Effector memory CD4-positive, alpha-beta T cell (primary cell): Measurements from ENCODE around the gene SNX20.

Source experiments
- DNase-seq, 3 donors: peaks; one replicate each; pipeline ENCODE4 v3.0.0-alpha.2; 2020
- H3K27ac ChIP-seq: 2 replicates; pipeline ENCODE4 v1.7.0; 2013; ENCODE audit warnings: mild to moderate bottlenecking, low read length, moderate library complexity; ENCODE audit not compliant: insufficient read depth, poor library complexity, severe bottlenecking
- H3K27me3 ChIP-seq: replicated peaks from 2 replicates; pipeline ENCODE4 v1.7.0; 2013; ENCODE audit warnings: mild to moderate bottlenecking, low read length; ENCODE audit not compliant: insufficient read depth, control insufficient read depth, poor library complexity, severe bottlenecking
- H3K36me3 ChIP-seq: 2 replicates; pipeline ENCODE4 v1.7.0; 2013; ENCODE audit warnings: mild to moderate bottlenecking, low read length, moderate library complexity; ENCODE audit not compliant: control insufficient read depth, insufficient read depth
- H3K4me1 ChIP-seq: 2 replicates; pipeline ENCODE4 v1.7.0; 2013; ENCODE audit warnings: low read length, mild to moderate bottlenecking; ENCODE audit not compliant: control insufficient read depth, insufficient read depth, poor library complexity, severe bottlenecking
- H3K4me3 ChIP-seq: 2 replicates; pipeline ENCODE4 v1.7.0; 2013; ENCODE audit warnings: low read length, low read depth, mild to moderate bottlenecking; ENCODE audit not compliant: insufficient read depth, poor library complexity, severe bottlenecking
- H3K9me3 ChIP-seq: 2 replicates; pipeline ENCODE4 v1.7.0; 2013; ENCODE audit warnings: mild to moderate bottlenecking, low read length, moderate library complexity; ENCODE audit not compliant: control insufficient read depth

SNX20 gene

DNA sequence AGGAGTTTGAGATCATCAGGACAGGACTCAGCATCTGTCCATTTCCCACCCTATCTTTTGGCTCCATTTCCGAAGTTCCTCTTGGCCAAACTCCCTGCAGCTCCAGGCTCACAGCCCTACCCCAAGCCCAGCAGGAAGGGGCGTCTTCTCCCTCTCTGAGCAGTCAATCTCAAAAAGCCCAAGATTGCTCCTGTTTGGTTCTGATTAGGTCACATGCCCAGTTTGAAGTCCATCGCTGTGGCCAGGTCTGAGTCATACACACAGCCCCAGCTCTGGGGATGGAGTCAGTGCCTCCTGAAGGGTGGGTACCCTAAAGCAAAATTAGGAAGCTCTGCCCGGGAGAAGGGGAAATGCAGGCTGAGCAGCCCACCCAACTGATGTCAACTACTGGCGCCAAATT, 23.9 kb downstream of the SNX20 start:
- Histone ChIP-seq H3K4me3 (no peak overlapping the region), H3K9me3 (no peaks in the 10 kb centered on the region), H3K4me1 (no peaks in the 10 kb centered on the region), H3K27ac (no peak overlapping the region), H3K27me3 (no peaks in the 10 kb centered on the region), H3K36me3 (no peaks in the 10 kb centered on the region)
- no peak for DNase-seq

DNA sequence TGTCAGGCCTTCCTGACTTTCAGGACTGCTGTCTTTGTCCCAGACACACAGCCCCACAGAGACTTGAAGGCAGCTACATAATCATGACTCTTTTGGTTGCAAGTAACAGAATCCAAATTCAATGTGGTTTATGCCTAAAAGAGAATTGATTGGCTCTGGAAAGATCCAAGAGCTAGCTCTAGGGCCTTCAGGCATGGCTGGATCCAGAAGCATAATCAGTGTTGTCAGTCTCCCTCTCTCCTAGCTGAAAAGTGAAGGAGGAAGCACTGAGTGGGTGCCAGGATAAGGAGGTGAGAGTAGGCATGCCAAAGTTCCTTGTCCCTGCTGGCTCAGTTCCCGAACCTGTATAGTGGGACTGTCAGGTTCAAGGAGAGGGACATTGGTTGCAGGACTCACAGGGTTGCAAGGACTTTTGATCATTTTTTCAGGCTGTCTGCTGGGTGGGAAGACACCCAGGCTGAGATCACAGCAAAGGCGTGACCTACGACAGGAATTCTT, 25.5 kb downstream of the SNX20 start:
- DNase-seq = no peak
- Histone ChIP-seq H3K4me1 (no peaks in the 10 kb centered on the region), H3K4me3 (no peak overlapping the region), H3K9me3 (no peaks in the 10 kb centered on the region), H3K36me3 (no peaks in the 10 kb centered on the region), H3K27ac (no peak overlapping the region), H3K27me3 (no peaks in the 10 kb centered on the region)

DNA sequence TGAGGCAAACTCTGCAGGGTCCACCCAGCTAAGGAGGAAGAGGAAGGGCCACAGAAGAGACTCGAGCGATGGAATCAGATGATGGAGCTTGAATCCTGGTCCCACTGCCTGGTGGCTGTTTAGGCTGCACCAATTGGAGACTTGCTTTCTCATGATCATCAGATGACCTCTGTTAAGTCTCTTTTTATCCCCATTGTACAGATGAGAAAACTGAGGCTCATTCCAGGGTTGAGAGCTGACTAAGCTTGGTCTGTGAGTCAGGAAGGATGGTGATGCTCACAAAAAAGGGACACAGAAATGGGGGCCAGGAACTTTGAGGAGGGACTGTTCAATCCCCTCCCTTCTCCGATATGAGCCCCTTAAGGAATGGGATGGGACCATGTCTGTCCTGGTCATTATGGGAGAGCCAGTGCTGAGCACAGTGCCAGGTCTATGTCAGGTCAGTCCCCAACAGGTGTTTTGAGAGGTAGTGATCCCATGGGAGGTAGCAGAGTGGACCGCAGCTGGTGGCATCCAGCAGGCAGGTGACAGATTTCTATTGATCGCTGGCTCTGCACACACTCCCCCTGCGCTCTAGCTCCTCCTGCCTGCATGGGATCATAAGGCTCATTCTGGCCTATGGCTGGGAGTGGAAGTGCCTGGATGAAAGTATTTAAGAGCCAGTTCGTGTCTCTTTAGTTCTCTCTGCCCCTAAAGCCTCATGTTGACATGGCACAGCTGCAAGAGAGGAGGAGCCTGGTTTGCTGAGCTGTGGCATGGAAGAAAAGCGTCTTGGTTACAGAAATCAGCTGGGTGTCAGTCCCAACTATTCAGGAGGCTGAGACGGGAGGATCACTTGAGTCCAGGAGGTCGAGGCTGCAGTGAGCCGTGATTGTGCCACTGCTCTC, 27.2 kb downstream of the SNX20 start:
- Histone ChIP-seq H3K9me3 (no peaks in the 10 kb centered on the region), H3K4me1 (no peaks in the 10 kb centered on the region), H3K4me3 (no peak overlapping the region), H3K27me3 (no peaks in the 10 kb centered on the region), H3K27ac (no peak overlapping the region), H3K36me3 (no peaks in the 10 kb centered on the region)
- DNase-seq = no peak

DNA sequence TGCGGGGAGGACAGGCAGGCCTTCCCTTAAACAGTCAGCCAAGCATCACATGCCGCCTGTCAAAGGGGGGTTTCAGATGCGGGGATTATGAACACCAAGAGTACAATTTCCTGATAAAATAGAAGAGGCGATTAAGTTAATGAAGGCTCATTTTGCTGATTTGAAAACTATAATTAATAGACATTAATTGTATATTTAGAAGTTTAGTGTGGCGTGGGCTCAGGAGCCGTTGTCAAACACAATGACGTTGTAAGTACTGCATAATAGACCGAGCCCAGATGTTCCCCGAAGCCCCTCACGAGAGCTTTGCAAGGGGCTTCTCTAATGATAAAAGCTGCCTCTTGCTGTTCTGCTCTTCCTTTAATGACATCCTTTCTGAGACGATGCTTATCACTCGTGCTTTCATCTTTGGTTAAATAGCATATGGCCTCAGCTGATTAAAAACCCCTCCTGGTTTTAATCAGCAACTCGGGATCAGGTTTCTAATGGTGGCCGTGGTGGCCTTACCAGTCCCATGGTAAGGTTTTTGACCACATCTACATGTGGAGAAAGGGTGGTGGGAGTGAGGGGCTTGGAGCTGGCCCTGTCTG, 28.2 kb downstream of the SNX20 start:
- Histone ChIP-seq H3K27me3 (no peaks in the 10 kb centered on the region), H3K27ac (no peak overlapping the region), H3K4me3 (no peak overlapping the region), H3K36me3 (no peaks in the 10 kb centered on the region), H3K4me1 (no peaks in the 10 kb centered on the region), H3K9me3 (no peaks in the 10 kb centered on the region)
- DNase-seq = no peak

DNA sequence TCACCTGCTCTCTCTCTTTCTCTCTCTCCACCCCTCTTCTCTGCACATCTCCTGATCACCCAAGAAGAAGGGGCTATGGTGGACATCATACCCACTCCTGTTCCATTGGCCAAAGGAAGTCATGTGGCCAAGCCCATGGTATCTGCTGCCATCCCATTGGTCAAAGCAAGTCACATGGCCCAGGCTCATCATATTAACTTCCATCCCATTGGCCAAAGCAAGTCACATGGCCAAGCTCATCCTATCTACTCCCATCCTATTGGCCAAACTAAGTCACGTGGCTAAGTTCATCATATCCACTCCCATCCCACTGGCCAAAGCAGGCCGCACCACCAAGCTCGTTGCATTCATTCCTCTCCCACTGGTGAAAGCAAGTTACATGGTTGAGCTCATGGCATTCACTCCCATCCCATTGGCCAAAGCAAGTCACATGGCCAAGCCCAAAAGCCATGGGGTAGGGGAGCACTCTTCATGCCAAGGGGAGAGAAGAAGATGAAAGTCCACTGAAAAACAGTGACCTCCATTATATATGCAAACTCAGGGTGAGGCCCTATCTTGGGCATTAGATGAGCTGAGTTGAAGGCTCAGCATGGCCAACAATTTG, 29.2 kb downstream of the SNX20 start:
- H3K27ac ChIP-seq = no peak overlapping the region
- no peak overlapping the region for H3K4me3 ChIP-seq
- H3K9me3 ChIP-seq = no peaks in the 10 kb centered on the region
- no peaks in the 10 kb centered on the region for H3K4me1 ChIP-seq
- no peaks in the 10 kb centered on the region for H3K36me3 ChIP-seq
- no peaks in the 10 kb centered on the region for H3K27me3 ChIP-seq
- DNase-seq = no peak

DNA sequence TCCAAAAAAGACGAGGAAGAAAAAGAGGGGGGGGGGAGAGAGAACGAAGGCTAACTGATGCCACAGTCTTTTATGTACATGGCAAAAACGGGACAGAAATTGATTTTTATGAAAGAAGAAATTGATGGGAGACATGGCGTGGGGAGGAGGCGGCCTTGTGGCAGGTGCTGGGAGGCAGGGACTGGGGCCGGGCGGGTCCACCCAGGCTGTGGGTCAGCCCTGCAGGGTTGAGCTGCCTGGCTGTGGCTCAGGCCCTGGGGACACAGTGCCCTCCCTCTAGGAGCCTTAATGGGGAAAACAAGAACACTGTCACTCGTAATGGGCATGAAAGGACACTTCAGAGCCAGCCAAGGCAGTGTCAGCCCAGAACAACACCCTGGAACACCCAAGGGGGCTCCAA, 34.8 kb downstream of the SNX20 start:
- DNase-seq = no peak
- H3K36me3 ChIP-seq = no peaks in the 10 kb centered on the region
- H3K27me3 ChIP-seq = no peaks in the 10 kb centered on the region
- H3K4me1 ChIP-seq = no peaks in the 10 kb centered on the region
- no peaks in the 10 kb centered on the region for H3K9me3 ChIP-seq
- no peak overlapping the region for H3K27ac ChIP-seq
- no peak overlapping the region for H3K4me3 ChIP-seq

DNA sequence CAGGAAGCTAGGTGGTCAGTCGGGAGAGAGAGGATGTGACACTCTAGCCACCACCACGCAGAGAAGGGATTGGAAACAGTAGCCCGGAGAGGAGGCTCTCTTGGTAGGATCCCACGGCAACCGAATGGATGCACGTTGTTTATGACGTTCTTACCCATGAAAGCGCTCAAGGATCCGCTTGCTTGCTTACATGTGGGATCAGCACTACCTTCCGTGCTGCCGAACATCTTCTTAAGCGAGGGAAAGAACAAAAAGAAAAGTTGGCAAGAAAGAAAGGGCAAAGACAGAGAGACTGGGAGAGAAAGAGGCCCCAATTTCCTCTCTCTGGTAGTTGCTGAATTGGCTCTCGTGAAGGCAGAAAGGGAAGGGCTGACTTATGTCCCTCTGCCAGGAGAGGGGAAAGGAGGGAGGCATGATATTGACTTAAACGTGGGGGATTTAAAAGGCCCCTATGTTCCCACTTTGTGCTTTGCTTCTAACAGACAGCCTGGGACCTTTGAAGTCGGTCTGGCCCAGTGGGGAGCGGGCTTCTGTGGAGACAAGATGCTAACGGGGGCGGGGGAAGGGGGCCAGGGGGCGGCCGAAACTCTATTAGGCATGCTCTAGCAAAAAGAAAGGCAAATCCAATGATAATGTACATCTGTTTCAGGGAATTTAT, 35.4 kb downstream of the SNX20 start:
- Histone ChIP-seq H3K36me3 (no peaks in the 10 kb centered on the region), H3K27me3 (no peaks in the 10 kb centered on the region), H3K4me1 (no peaks in the 10 kb centered on the region), H3K27ac (no peak overlapping the region), H3K4me3 (no peak overlapping the region), H3K9me3 (no peaks in the 10 kb centered on the region)
- no peak for DNase-seq

DNA sequence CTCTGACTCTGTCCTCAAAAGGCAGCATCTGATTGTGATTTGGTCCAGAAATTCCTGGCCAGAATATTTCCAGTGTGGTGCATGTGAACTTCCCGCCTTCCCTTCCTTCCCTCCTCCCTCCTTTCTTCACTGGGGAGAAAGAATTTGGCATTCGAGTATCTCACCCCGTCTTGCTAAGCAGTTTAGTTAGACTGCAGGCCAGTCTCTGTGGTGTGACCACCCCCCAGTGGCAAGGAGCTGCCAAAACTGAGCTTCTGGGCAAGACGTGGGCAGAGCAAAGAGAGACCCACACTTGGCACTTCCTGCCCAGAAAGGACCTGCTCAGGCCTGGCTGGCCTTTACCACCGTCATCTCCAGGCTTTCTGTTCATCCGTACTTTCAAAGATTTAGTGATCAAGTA, 36.4 kb downstream of the SNX20 start:
- Histone ChIP-seq H3K9me3 (no peaks in the 10 kb centered on the region), H3K27me3 (no peaks in the 10 kb centered on the region), H3K36me3 (no peaks in the 10 kb centered on the region), H3K27ac (no peak overlapping the region), H3K4me1 (no peaks in the 10 kb centered on the region), H3K4me3 (no peak overlapping the region)
- no peak for DNase-seq

DNA sequence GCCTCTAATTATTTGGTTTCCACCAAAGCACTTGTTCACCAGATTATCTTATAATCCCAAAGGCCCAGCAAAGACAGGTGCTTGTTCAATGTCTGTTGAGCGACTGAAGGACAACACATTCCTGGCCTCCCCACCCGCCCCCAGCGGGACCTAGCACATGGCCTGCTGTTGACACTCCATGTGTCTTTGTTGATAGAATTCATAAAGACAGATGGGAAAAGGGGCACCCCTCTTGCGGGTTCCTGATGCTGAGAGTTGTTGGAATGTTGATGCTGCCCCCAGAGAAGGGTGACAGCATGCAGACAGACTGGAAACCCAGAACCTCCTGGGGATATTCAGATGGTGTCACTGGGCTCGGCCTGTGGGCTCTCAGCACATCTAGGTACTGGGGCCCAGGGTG, 36.9 kb downstream of the SNX20 start:
- no peak for DNase-seq
- no peaks in the 10 kb centered on the region for H3K36me3 ChIP-seq
- H3K27ac ChIP-seq = no peak overlapping the region
- H3K4me3 ChIP-seq = no peak overlapping the region
- H3K9me3 ChIP-seq = no peaks in the 10 kb centered on the region
- H3K27me3 ChIP-seq = no peaks in the 10 kb centered on the region
- no peaks in the 10 kb centered on the region for H3K4me1 ChIP-seq

DNA sequence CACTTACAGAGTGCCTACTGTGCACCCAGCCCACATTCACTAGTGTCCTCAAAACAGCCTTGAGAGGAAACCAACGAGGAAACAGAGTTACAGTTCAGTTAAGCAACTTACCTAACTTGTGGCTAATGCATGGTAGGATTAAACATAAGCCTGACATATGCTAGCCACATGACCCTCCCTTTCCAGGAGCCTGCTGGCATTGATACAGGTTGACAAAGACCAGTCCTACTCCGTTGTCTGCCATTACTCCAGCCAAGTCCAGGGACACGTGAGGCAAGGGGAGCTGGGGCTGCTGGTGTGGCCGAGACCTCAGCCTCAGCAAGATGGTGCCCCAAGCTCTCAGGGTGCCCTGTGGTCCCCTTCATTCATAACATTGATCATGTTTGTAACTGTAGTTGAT, 37.9 kb downstream of the SNX20 start:
- no peaks in the 10 kb centered on the region for H3K27me3 ChIP-seq
- H3K9me3 ChIP-seq = no peaks in the 10 kb centered on the region
- no peaks in the 10 kb centered on the region for H3K4me1 ChIP-seq
- H3K36me3 ChIP-seq = no peaks in the 10 kb centered on the region
- no peak overlapping the region for H3K4me3 ChIP-seq
- no peak overlapping the region for H3K27ac ChIP-seq
- no peak for DNase-seq
